PC-9 (cell line): Measurements from ENCODE around the gene FAM120B. TPM values are rescaled to one million over a fixed set of nuclear protein-coding genes. Genes with fewer than 3 reads are reported as not detected.

Experiments used
- BruUV-seq: library from RNA; stranded (reverse); fragments of 400-500 nt; replicated peaks from 2 replicates; lab custom pipeline; 2021; lab: Mats Ljungman, UMichigan
- CTCF ChIA-PET: fragments of 300-600 bp; sonication (Branson Sonifier 250); formaldehyde crosslinking; loops from one replicate; lab custom pipeline; 2022; ENCODE audit warnings: antibody characterized with exemption; lab: Charles Lee
- POLR2A ChIA-PET: fragments of 300-600 bp; sonication (Branson Sonifier 250); formaldehyde crosslinking; loops from one replicate; lab custom pipeline; 2022; ENCODE audit warnings: antibody characterized with exemption; ENCODE audit not compliant: unreplicated experiment; lab: Charles Lee
- DNase-seq, 2 experiments: peaks; one replicate each; pipeline versions ENCODE4 v3.0.0 to v3.0.0-alpha.2; 2015 to 2022; ENCODE audit warnings: mixed read lengths in 1 of 2
- H2AFZ ChIP-seq: fragments of 200-600 bp; sonication (generic); 2 replicates; pipeline ENCODE4 v1.8.1; 2017; ENCODE audit warnings: antibody characterized with exemption
- H3F3A ChIP-seq: fragments of 200-600 bp; sonication (generic); 2 replicates; pipeline ENCODE4 v1.8.1; 2017; ENCODE audit warnings: antibody characterized with exemption, mild to moderate bottlenecking, low read depth; ENCODE audit not compliant: insufficient read depth
- H3K27ac ChIP-seq: fragments of 200-600 bp; sonication (generic); 2 replicates; pipeline ENCODE4 v1.6.1; 2016; ENCODE audit warnings: mixed run types
- H3K27me3 ChIP-seq: fragments of 200-600 bp; sonication (generic); 2 replicates; pipeline ENCODE4 v1.6.1; 2016; ENCODE audit warnings: low read depth, mixed run types; ENCODE audit not compliant: insufficient read depth
- H3K36me3 ChIP-seq: fragments of 200-600 bp; sonication (generic); 2 replicates; pipeline ENCODE4 v1.6.1; 2016; ENCODE audit warnings: low read depth, mixed run types
- H3K4me1 ChIP-seq: fragments of 200-600 bp; sonication (generic); replicated peaks from 2 replicates; pipeline ENCODE4 v1.6.1; 2016; ENCODE audit warnings: mixed run types; ENCODE audit not compliant: insufficient read depth
- H3K4me2 ChIP-seq: fragments of 200-600 bp; sonication (generic); 2 replicates; pipeline ENCODE4 v1.6.1; 2017; ENCODE audit warnings: mixed run types
- H3K4me3 ChIP-seq: fragments of 200-600 bp; sonication (generic); 2 replicates; pipeline ENCODE4 v1.6.1; 2016; ENCODE audit warnings: mixed run types
- H3K79me2 ChIP-seq: fragments of 200-600 bp; sonication (generic); 2 replicates; pipeline ENCODE4 v1.6.1; 2017; ENCODE audit warnings: low read depth, mixed run types
- H3K9me2 ChIP-seq: fragments of 200-600 bp; sonication (generic); 2 replicates; pipeline ENCODE4 v1.8.1; 2017; ENCODE audit warnings: mild to moderate bottlenecking; ENCODE audit not compliant: insufficient read depth
- H3K9me3 ChIP-seq: fragments of 200-600 bp; sonication (generic); 2 replicates; pipeline ENCODE4 v1.8.1; 2016; ENCODE audit warnings: low read depth; ENCODE audit not compliant: insufficient read depth
- H4K20me1 ChIP-seq: fragments of 200-600 bp; sonication (generic); 2 replicates; pipeline ENCODE4 v1.8.1; 2017; ENCODE audit not compliant: insufficient read depth
- CTCF ChIP-seq: fragments of 200-600 bp; sonication (generic); conservative IDR thresholded peaks from 2 replicates; pipeline ENCODE4 v1.6.1; 2017; ENCODE audit warnings: mixed run types, antibody characterized with exemption, mild to moderate bottlenecking, moderate library complexity
- EZH2 ChIP-seq: fragments of 200-600 bp; sonication (generic); IDR thresholded peaks from 2 replicates; pipeline ENCODE4 v1.8.0; 2017; ENCODE audit warnings: antibody characterized with exemption, low read depth
- intact Hi-C: fragments of 100-400 bp; cut with micrococcal nuclease; formaldehyde crosslinking; loops from one replicate; pipeline ENCODE4 v1.10.0; 2022; ENCODE audit not compliant: unreplicated experiment
- total RNA-seq: library from RNA; stranded (reverse); gene quantifications from 2 replicates; pipeline ENCODE4 v1.2.3, GENCODE V29; 2021

FAM120B gene
- total RNA-seq, 1 experiment from 2014 or later, result 14.3 TPM

GRCh38 chr6:170285482-170285881, 21.1 kb upstream of the FAM120B start:
- no peaks in the 10 kb centered on the region for H3K4me1 ChIP-seq
- TF ChIP-seq EZH2 (no peak), CTCF (no peak)
- no peak overlapping the region for H3K27ac ChIP-seq
- ChIA-PET CTCF (no interaction called here), POLR2A (no interaction called here)
- H3K4me2 ChIP-seq, result no peak overlapping the region
- intact Hi-C loops, result no loop called here
- H3K9me3 ChIP-seq, result no peaks in the 10 kb centered on the region
- no peak overlapping the region for H2AFZ ChIP-seq
- H3K9me2 ChIP-seq, result no peaks in the 10 kb centered on the region
- BruUV-seq, result no TSS peak
- H3K27me3 ChIP-seq, result peaks cover 68% of the 10 kb centered on the region
- no peak overlapping the region for H3K4me3 ChIP-seq
- no peaks in the 10 kb centered on the region for H3K79me2 ChIP-seq
- no peaks in the 10 kb centered on the region for H3K36me3 ChIP-seq
- no peak for DNase-seq
- H3F3A ChIP-seq, result no peaks in the 10 kb centered on the region
- no peaks in the 10 kb centered on the region for H4K20me1 ChIP-seq

GRCh38 chr6:170286246-170286933, 20.2 kb upstream of the FAM120B start:
- DNase-seq, result no peak
- H2AFZ ChIP-seq, result no peak overlapping the region
- H3K27ac ChIP-seq, result no peak overlapping the region
- H3K36me3 ChIP-seq, result no peaks in the 10 kb centered on the region
- H3K9me2 ChIP-seq, result no peaks in the 10 kb centered on the region
- POLR2A ChIA-PET, result no interaction called here
- H4K20me1 ChIP-seq, result no peaks in the 10 kb centered on the region
- no peak overlapping the region for H3K4me3 ChIP-seq
- TF ChIP-seq EZH2 (no peak), CTCF (no peak)
- CTCF ChIA-PET, result no interaction called here
- intact Hi-C loops, result no loop called here
- H3K4me2 ChIP-seq, result no peak overlapping the region
- peaks cover 59% of the 10 kb centered on the region for H3K27me3 ChIP-seq
- no peaks in the 10 kb centered on the region for H3K79me2 ChIP-seq
- H3K9me3 ChIP-seq, result no peaks in the 10 kb centered on the region
- no TSS peak for BruUV-seq
- H3K4me1 ChIP-seq, result no peaks in the 10 kb centered on the region
- H3F3A ChIP-seq, result no peaks in the 10 kb centered on the region

GRCh38 chr6:170286934-170287265, 19.7 kb upstream of the FAM120B start:
- BruUV-seq, result no TSS peak
- Histone ChIP-seq H3K9me2 (no peaks in the 10 kb centered on the region), H3K4me3 (no peak overlapping the region), H3K4me1 (no peaks in the 10 kb centered on the region), H3K36me3 (no peaks in the 10 kb centered on the region), H3K4me2 (no peak overlapping the region), H2AFZ (no peak overlapping the region), H4K20me1 (no peaks in the 10 kb centered on the region), H3K9me3 (no peaks in the 10 kb centered on the region), H3K27ac (no peak overlapping the region), H3K79me2 (no peaks in the 10 kb centered on the region), H3K27me3 (peaks cover 54% of the 10 kb centered on the region), H3F3A (no peaks in the 10 kb centered on the region)
- CTCF ChIA-PET, result no interaction called here
- TF ChIP-seq EZH2 (no peak), CTCF (no peak)
- POLR2A ChIA-PET, result no interaction called here
- DNase-seq, result no peak
- intact Hi-C loops, result no loop called here
